Upper lobe of right lung (tissue), 1 donor: Measurements from ENCODE around the gene KLHL34. TPM values are rescaled to one million over a fixed set of nuclear protein-coding genes. Genes with fewer than 3 reads are reported as not detected.

Experiments
- ATAC-seq: fragments of 200-7000 bp; cut with Tn5 transposase; one replicate; pipeline ENCODE4 v1.9.1; 2020; ENCODE audit warnings: mild to moderate bottlenecking, moderate library complexity
- DNase-seq: peaks from one replicate; pipeline ENCODE4 v3.0.0-alpha.2; 2020
- H3K27ac ChIP-seq: fragments of 200-600 bp; one replicate; pipeline ENCODE4 v1.8.0; 2022
- H3K27me3 ChIP-seq: fragments of 200-600 bp; one replicate; pipeline ENCODE4 v1.8.0; 2022; ENCODE audit warnings: mild to moderate bottlenecking
- H3K36me3 ChIP-seq: fragments of 200-600 bp; one replicate; pipeline ENCODE4 v1.8.0; 2022
- H3K4me1 ChIP-seq: fragments of 200-600 bp; one replicate; pipeline ENCODE4 v1.8.0; 2022
- H3K4me3 ChIP-seq: fragments of 200-600 bp; one replicate; pipeline ENCODE4 v1.8.0; 2022; ENCODE audit warnings: mild to moderate bottlenecking
- H3K9me3 ChIP-seq: fragments of 200-600 bp; one replicate; pipeline ENCODE4 v1.8.0; 2022
- intact Hi-C: fragments of 100-400 bp; cut with DNase I; formaldehyde crosslinking; loops from one replicate; pipeline ENCODE4 v1.11.0; 2022
- total RNA-seq: library from RNA; stranded (reverse); fragmentation: NEBNext Ultra II Directional; extraction: Animal tissue kit (Norgen Biotek cat#: 25700); gene quantifications from one replicate; pipeline ENCODE4 v1.2.1, GENCODE V29; 2021
- TF ChIP-seq, protein P1 (sequence below): fragments of 200-600 bp; IDR thresholded peaks from one replicate; pipeline ENCODE4 v1.8.0; 2022; ENCODE audit warnings: antibody characterized with exemption
- donor health status: DM: no; HTN: yes; CAD: no; lungs with severe emphysema.

KLHL34 gene
- total RNA-seq, 1 donor from 2014 or later: not detected

GRCh38 chrX:21659320-21659719 lies 1.2 kb upstream of the KLHL34 start:
- no peaks in the 10 kb centered on the region for H3K4me1 ChIP-seq
- TF ChIP-seq, protein P1, sequence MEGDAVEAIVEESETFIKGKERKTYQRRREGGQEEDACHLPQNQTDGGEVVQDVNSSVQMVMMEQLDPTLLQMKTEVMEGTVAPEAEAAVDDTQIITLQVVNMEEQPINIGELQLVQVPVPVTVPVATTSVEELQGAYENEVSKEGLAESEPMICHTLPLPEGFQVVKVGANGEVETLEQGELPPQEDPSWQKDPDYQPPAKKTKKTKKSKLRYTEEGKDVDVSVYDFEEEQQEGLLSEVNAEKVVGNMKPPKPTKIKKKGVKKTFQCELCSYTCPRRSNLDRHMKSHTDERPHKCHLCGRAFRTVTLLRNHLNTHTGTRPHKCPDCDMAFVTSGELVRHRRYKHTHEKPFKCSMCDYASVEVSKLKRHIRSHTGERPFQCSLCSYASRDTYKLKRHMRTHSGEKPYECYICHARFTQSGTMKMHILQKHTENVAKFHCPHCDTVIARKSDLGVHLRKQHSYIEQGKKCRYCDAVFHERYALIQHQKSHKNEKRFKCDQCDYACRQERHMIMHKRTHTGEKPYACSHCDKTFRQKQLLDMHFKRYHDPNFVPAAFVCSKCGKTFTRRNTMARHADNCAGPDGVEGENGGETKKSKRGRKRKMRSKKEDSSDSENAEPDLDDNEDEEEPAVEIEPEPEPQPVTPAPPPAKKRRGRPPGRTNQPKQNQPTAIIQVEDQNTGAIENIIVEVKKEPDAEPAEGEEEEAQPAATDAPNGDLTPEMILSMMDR: no peak
- no peaks in the 10 kb centered on the region for H3K36me3 ChIP-seq
- H3K9me3 ChIP-seq: no peaks in the 10 kb centered on the region
- H3K27me3 ChIP-seq: no peaks in the 10 kb centered on the region
- intact Hi-C loops: no loop called here
- DNase-seq (no peak), ATAC-seq (no peak)
- no peak overlapping the region for H3K27ac ChIP-seq
- no peak overlapping the region for H3K4me3 ChIP-seq

GRCh38 chrX:21658746-21659145 lies 616 bp upstream of the KLHL34 start:
- H3K36me3 ChIP-seq: no peaks in the 10 kb centered on the region
- no peak overlapping the region for H3K27ac ChIP-seq
- ATAC-seq (no peak), DNase-seq (no peak)
- no peaks in the 10 kb centered on the region for H3K9me3 ChIP-seq
- no peaks in the 10 kb centered on the region for H3K27me3 ChIP-seq
- intact Hi-C loops: no loop called here
- no peaks in the 10 kb centered on the region for H3K4me1 ChIP-seq
- H3K4me3 ChIP-seq: no peak overlapping the region
- TF ChIP-seq, protein P1: no peak

GRCh38 chrX:21657318-21658151 lies 595 bp downstream of the KLHL34 start:
- H3K4me1 ChIP-seq: no peaks in the 10 kb centered on the region
- intact Hi-C loops: no loop called here
- H3K36me3 ChIP-seq: no peaks in the 10 kb centered on the region
- H3K9me3 ChIP-seq: no peaks in the 10 kb centered on the region
- no peak for ATAC-seq
- no peak overlapping the region for H3K4me3 ChIP-seq
- no peaks in the 10 kb centered on the region for H3K27me3 ChIP-seq
- peak; percentile 40 for DNase-seq
- H3K27ac ChIP-seq: no peak overlapping the region
- TF ChIP-seq, protein P1: no peak

GRCh38 chrX:21656587-21657317 lies 1.4 kb downstream of the KLHL34 start:
- H3K27ac ChIP-seq: no peak overlapping the region
- DNase-seq (no peak), ATAC-seq (no peak)
- no peaks in the 10 kb centered on the region for H3K4me1 ChIP-seq
- intact Hi-C loops: no loop called here
- TF ChIP-seq, protein P1: no peak
- H3K4me3 ChIP-seq: no peak overlapping the region
- no peaks in the 10 kb centered on the region for H3K27me3 ChIP-seq
- H3K36me3 ChIP-seq: no peaks in the 10 kb centered on the region
- H3K9me3 ChIP-seq: no peaks in the 10 kb centered on the region

DNA sequence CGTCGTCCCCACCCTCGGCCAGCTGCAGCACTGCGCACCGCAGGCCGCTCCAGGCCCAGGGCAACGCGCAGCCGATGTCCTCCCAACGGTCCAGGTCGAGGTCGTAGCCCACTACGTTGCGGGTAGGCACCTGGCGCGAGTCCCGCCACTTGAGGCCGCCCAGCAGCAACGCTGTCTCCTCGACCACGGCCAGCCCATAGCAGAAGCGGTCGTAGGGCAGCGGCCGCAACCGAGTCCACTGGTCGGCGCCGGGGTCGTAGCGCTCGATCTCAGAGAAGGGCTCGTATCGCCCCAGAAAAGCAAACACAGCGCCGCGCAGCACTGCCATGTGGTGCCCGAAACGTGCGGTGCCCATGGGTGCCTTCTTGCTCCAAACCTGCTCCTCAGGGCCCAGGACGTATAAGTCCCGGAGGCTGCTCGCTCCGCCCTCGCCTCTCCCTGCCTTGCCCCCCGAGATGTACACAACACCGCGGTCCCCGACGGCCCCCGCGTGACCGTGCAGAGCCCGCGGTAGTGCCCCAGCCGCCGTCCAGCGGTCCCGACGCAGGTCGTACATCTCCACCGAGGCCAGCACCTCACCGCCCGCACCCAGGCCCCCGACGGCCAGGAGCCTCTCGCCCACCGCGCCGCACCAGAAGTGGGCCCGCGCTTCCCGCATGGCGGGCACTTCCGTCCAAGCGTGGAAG lies 2.1 kb downstream of the KLHL34 start:
- no peaks in the 10 kb centered on the region for H3K27me3 ChIP-seq
- H3K27ac ChIP-seq: no peak overlapping the region
- ATAC-seq (no peak), DNase-seq (peak; percentile 48)
- no peaks in the 10 kb centered on the region for H3K4me1 ChIP-seq
- intact Hi-C loops: no loop called here
- H3K9me3 ChIP-seq: no peaks in the 10 kb centered on the region
- H3K4me3 ChIP-seq: no peak overlapping the region
- no peaks in the 10 kb centered on the region for H3K36me3 ChIP-seq
- TF ChIP-seq, protein P1: no peak
